Aorta (tissue), 5 donors: ENCODE results near the gene CFHR5. TPM values are rescaled to one million over a fixed set of nuclear protein-coding genes. Genes with fewer than 3 reads are reported as not detected.
"Not testable (repeated sequence)": the region's sequence is repeated elsewhere in the genome, so short reads cannot be mapped to it uniquely, and the experiment has no call there.

Source experiments
- ATAC-seq: fragments of 200-7000 bp; cut with Tn5 transposase; one replicate; pipeline ENCODE4 v1.9.1; 2022; ENCODE audit warnings: moderate library complexity; ENCODE audit not compliant: low FRiP score
- DNase-seq, 2 donors: peaks; one replicate each; pipeline ENCODE4 v3.0.0-alpha.2; 2020
- H3K27ac ChIP-seq, 2 donors: one replicate each; pipeline ENCODE4 v1.5.1; 2013; ENCODE audit warnings: low read length in 2 of 2, mild to moderate bottlenecking in 2 of 2, moderate library complexity in 2 of 2, control low read depth in 1 of 2, inconsistent platforms in 1 of 2, low read depth in 1 of 2
- H3K27me3 ChIP-seq, 2 donors: one replicate each; pipeline ENCODE4 v1.6.1; 2013; ENCODE audit warnings: control low read depth in 1 of 2, low read length in 1 of 2, mild to moderate bottlenecking in 1 of 2, moderate library complexity in 1 of 2; ENCODE audit not compliant: insufficient read depth in 2 of 2, control insufficient read depth in 1 of 2
- H3K36me3 ChIP-seq, 2 donors: one replicate each; pipeline ENCODE4 v1.6.1; 2013; ENCODE audit warnings: control low read depth in 1 of 2, low read length in 1 of 2, mild to moderate bottlenecking in 1 of 2; ENCODE audit not compliant: insufficient read depth in 2 of 2, control insufficient read depth in 1 of 2
- H3K4me1 ChIP-seq, 2 donors: one replicate each; pipeline ENCODE4 v1.6.1; 2013; ENCODE audit warnings: low read length in 2 of 2, control low read depth in 1 of 2, mild to moderate bottlenecking in 1 of 2, moderate library complexity in 1 of 2; ENCODE audit not compliant: insufficient read depth in 2 of 2, control insufficient read depth in 1 of 2
- H3K4me3 ChIP-seq, 2 donors: one replicate each; pipeline ENCODE4 v1.5.1; 2013; ENCODE audit warnings: low read length in 2 of 2, control low read depth in 1 of 2, mild to moderate bottlenecking in 1 of 2
- H3K9me3 ChIP-seq: one replicate; pipeline ENCODE4 v1.6.1; 2013; ENCODE audit warnings: mild to moderate bottlenecking, low read length; ENCODE audit not compliant: control insufficient read depth
- WGBS, 2 donors: extraction: QIAGEN DNeasy Blood & Tissue Kit; methylation state at CpG; one replicate each; pipeline ENCODE4 v1.1.7; 2013; 5-methylcytosine and 5-hydroxymethylcytosine counted together
- intact Hi-C, 2 donors: fragments of 100-400 bp; cut with DNase I; formaldehyde crosslinking; loops; one replicate each; pipeline versions ENCODE4 v1.14.2 to v1.15.0; 2022
- long read RNA-seq, 2 donors: library from polyadenylated mRNA; unstranded; transcript quantifications; one replicate each; pipeline ENCODE4 v2.0.0, GENCODE V29; 2020 to 2021
- polyA plus RNA-seq, 2 donors: library from polyadenylated mRNA; stranded (reverse); fragments of 200-250 nt; gene quantifications; one replicate each; pipeline ENCODE4 v1.2.3, GENCODE V29; 2013
- total RNA-seq, 2 donors: library from RNA; stranded (reverse); fragmentation: NEBNext Ultra II Directional; extraction: Animal tissue kit (Norgen Biotek cat#: 25700); gene quantifications; one replicate each; pipeline ENCODE4 v1.2.1, GENCODE V29; 2021
- donor health status: healthy with polysubstance abuse.
- donor health status: Bipolar disorder and iron deficiency.
- donor health status: DM: no; HTN: no; CAD: no.
- donor health status: DM: no; HTN: no; CAD: no.
- donor health status: DM: yes; HTN: yes; CAD: no.

CFHR5 gene
- total RNA-seq (not detected), polyA plus RNA-seq (not detected)
- long read RNA-seq, donor 1 = 0 reads
- long read RNA-seq, donor 2 = 0 reads

DNA sequence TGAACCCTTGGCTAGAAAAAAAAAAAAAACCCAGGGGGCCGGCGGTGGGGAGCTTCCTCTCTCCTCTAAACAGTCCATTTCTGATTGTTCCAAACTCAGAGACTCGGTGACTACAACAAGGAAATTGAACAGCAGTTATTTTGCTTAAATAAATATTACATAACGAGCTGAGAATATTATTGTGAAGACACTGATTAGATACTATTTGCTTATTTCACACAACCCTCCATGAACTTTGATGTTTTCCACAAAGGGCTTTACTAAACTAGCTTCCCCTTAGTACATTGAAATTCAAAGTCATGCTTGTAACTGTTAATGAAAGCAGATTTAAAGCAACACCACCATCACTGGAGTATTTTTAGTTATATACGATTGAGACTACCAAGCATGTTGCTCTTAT, at the start of gene CFHR5:
Gene CFHR5 (plus strand): TSS at position 279 of the 400 bp plus-strand sequence. CDS start 109 bp downstream, at position 388.
- no peak for DNase-seq
- no peaks in the 10 kb centered on the region for H3K4me1 ChIP-seq
- no peaks in the 10 kb centered on the region for H3K27me3 ChIP-seq
- no peaks in the 10 kb centered on the region for H3K9me3 ChIP-seq
- no peak within 1 kb of the TSS for H3K4me3 ChIP-seq
- no peaks in the 10 kb centered on the region for H3K36me3 ChIP-seq
- intact Hi-C loops = no loop called here
- ATAC-seq = no peak
- 66 to 70% methylated on average over 5 of the region's 5 CpGs for WGBS, 2 donors
- no peak within 1 kb of the TSS for H3K27ac ChIP-seq

DNA sequence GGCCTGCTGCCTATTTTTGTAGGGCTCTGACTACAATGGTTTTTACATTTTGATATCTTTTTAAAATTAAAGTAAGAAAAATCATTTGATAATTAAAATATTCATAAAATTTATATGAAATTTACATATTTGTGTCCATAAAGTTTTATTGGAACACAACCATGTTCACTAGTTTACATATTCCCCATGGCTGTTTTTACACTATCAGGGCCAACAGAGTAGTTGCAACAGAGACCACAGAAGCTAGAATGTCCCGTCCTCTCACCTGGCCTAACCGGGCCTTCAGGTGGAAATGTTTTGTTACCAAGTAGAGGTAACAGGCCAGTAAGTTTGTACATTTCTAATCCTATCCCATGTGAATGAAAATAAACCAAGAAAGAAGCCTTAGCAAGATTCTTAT, 44.5 kb upstream of the CFHR5 start:
- H3K4me3 ChIP-seq, H3K27me3 ChIP-seq, intact Hi-C loops, H3K36me3 ChIP-seq, H3K27ac ChIP-seq, H3K4me1 ChIP-seq, H3K9me3 ChIP-seq, DNase-seq, ATAC-seq: not testable (repeated sequence)
- WGBS, 2 donors = 86% methylated on average over 2 of the region's 2 CpGs

DNA sequence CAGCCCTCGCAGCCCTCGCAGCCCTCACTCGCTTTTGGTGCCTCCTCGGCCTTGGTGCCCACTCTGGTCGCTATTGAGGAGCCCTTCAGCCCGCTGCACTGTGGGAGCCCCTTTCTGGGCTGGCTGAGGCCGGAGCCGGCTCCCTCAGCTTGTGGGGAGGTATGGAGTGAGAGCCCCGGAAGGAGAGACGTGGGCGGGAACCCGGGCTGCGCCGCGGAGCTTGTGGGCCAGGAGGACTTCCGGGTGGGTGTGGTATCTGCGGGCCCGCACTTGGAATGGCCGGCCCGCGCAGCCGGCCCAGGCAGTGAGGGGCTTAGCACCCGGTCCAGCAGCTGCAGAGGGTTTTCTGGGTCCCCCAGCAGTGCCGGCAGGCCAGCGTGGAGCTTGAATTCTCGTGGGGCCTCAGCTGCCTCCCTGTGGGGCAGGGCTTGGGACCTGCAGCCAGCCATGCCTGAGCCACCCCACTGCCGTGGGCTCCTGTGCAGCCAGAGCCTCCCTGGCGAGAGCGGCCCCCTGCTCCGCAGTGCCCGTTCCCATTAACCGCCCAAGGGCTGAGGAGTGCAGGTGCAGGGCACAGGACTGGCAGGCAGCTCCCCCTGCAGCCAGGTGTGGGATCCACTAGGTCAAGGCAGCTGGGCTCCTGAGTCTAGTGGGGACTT, 43.7 kb upstream of the CFHR5 start:
- Histone ChIP-seq H3K36me3 (no peaks in the 10 kb centered on the region), H3K9me3 (no peaks in the 10 kb centered on the region), H3K27me3 (no peaks in the 10 kb centered on the region), H3K4me3 (no peak overlapping the region), H3K4me1 (no peaks in the 10 kb centered on the region), H3K27ac (no peak overlapping the region)
- ATAC-seq (peak; percentile 50), DNase-seq (peak; percentile 38 to 70)
- WGBS, 2 donors = 93 to 94% methylated on average over 30 to 32 of the region's 32 CpGs
- intact Hi-C loops = no loop called here

GRCh38 chr1:196941474-196941873, 35.9 kb upstream of the CFHR5 start:
- WGBS, 2 donors = 75 to 78% methylated on average over 6 of the region's 6 CpGs
- intact Hi-C loops = not testable (repeated sequence)

DNA sequence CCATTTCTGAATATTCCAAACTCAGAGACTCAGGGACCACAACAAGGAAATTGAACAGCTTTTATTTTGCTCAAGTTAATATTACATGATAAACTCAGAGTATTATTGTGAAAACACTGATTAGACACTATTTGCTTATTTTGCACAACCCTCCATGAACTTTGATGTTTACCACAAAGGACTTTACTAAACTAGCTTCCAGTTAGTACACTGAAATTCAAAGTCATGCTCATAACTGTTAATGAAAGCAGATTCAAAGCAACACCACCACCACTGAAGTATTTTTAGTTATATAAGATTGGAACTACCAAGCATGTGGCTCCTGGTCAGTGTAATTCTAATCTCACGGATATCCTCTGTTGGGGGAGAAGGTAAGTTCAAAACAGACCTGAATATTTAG, 33.8 kb upstream of the CFHR5 start, which contains the start of gene CFHR2:
Gene CFHR2 (plus strand): TSS at position 171 of the 400 bp plus-strand sequence. CDS start 143 bp downstream, at position 314.
- H3K27ac ChIP-seq, H3K4me3 ChIP-seq, H3K36me3 ChIP-seq, ATAC-seq, H3K27me3 ChIP-seq, DNase-seq, H3K4me1 ChIP-seq, H3K9me3 ChIP-seq, intact Hi-C loops: not testable (repeated sequence)
- WGBS, 2 donors = no CpG with 5 or more reads among the region's 1 CpG

More at GRCh38 chr1:196941474-196941873, 35.9 kb upstream of the CFHR5 start:
- not testable (repeated sequence) for H3K9me3 ChIP-seq, H3K4me3 ChIP-seq, H3K27ac ChIP-seq, H3K4me1 ChIP-seq, H3K27me3 ChIP-seq, H3K36me3 ChIP-seq, ATAC-seq
- peak in 1 of 2 donors; percentile 59 for DNase-seq

GRCh38 chr1:196951711-196952394, 25.5 kb upstream of the CFHR5 start:
- H3K4me1 ChIP-seq = no peaks in the 10 kb centered on the region
- H3K27me3 ChIP-seq = no peaks in the 10 kb centered on the region
- H3K36me3 ChIP-seq = no peaks in the 10 kb centered on the region
- WGBS, 2 donors = 57 to 64% methylated on average over 2 of the region's 2 CpGs
- no peak overlapping the region for H3K27ac ChIP-seq
- no peak overlapping the region for H3K4me3 ChIP-seq
- intact Hi-C loops = no loop called here
- ATAC-seq (no peak), DNase-seq (peak in 1 of 2 donors; percentile 24)
- H3K9me3 ChIP-seq = no peaks in the 10 kb centered on the region

GRCh38 chr1:196954778-196955177, 22.6 kb upstream of the CFHR5 start:
- ATAC-seq (no peak), DNase-seq (peak in 1 of 2 donors; percentile 51)
- H3K4me1 ChIP-seq = no peaks in the 10 kb centered on the region
- no peak overlapping the region for H3K4me3 ChIP-seq
- H3K27me3 ChIP-seq = no peaks in the 10 kb centered on the region
- no peaks in the 10 kb centered on the region for H3K9me3 ChIP-seq
- intact Hi-C loops = no loop called here
- no peaks in the 10 kb centered on the region for H3K36me3 ChIP-seq
- H3K27ac ChIP-seq = no peak overlapping the region
- 67 to 71% methylated on average over 2 of the region's 2 CpGs for WGBS, 2 donors

- Histone ChIP-seq H3K9me3 (no peaks in the 10 kb centered on the region), H3K4me3 (no peak overlapping the region), H3K36me3 (no peaks in the 10 kb centered on the region), H3K27me3 (no peaks in the 10 kb centered on the region), H3K4me1 (no peaks in the 10 kb centered on the region), H3K27ac (no peak overlapping the region)
- intact Hi-C loops = no loop called here
- 95 to 100% methylated on average over 1 of the region's 1 CpG for WGBS, 2 donors
- no peak for ATAC-seq
- peak in 1 of 2 donors; percentile 21 for DNase-seq
Measured at GRCh38 chr1:196955926-196956325, 21.4 kb upstream of the CFHR5 start.

GRCh38 chr1:196960854-196961253, 16.5 kb upstream of the CFHR5 start:
- H3K27me3 ChIP-seq = no peaks in the 10 kb centered on the region
- H3K27ac ChIP-seq = no peak overlapping the region
- ATAC-seq = no peak
- H3K9me3 ChIP-seq = no peaks in the 10 kb centered on the region
- DNase-seq = no peak
- H3K4me3 ChIP-seq = no peak overlapping the region
- 61 to 65% methylated on average over 3 of the region's 3 CpGs for WGBS, 2 donors
- intact Hi-C loops = no loop called here
- H3K36me3 ChIP-seq = no peaks in the 10 kb centered on the region
- no peaks in the 10 kb centered on the region for H3K4me1 ChIP-seq
